HEK293 (cell line): ENCODE results near the gene VIPR2.

Experiments
- CTCF ChIA-PET: fragments of 350-600 bp; formaldehyde crosslinking; extraction: SDS; loops from one replicate; lab custom pipeline; 2021; ENCODE audit warnings: antibody characterized with exemption; lab: Yijun Ruan, JAX
- POLR2A ChIA-PET: fragments of 300-600 bp; formaldehyde crosslinking; extraction: SDS; loops from one replicate; lab custom pipeline; 2020; ENCODE audit warnings: antibody characterized with exemption, inconsistent platforms; lab: Yijun Ruan, JAX
- H3K27ac ChIP-seq: fragments of 200-500 bp; sonication (Bioruptor generic); 2 replicates; pipeline ENCODE4 v1.5.1; 2014; ENCODE audit warnings: low read depth, low read length, control low read depth, inconsistent platforms; ENCODE audit errors: extremely low read depth
- H3K36me3 ChIP-seq, 2 experiments: fragments of 200-500 bp in 1 of 2; sonication (Bioruptor generic) in 1 of 2; 1 replicate in 1 of 2; 2 replicates in 1 of 2; pipeline ENCODE4 v1.5.1; 2014 to 2017; ENCODE audit warnings: inconsistent platforms in 2 of 2, low read length in 2 of 2; ENCODE audit not compliant: control insufficient read depth in 2 of 2, insufficient read depth in 1 of 2
- H3K4me1 ChIP-seq: fragments of 200-500 bp; sonication (Bioruptor generic); 2 replicates; pipeline ENCODE4 v1.5.1; 2014; ENCODE audit warnings: mild to moderate bottlenecking, low read length, inconsistent platforms; ENCODE audit not compliant: control insufficient read depth, insufficient read depth
- H3K4me3 ChIP-seq: 2 replicates; pipeline ENCODE4 v1.5.1; 2011; ENCODE audit warnings: low read depth, mild to moderate bottlenecking, control low read depth, low read length, moderate library complexity
- H3K9me3 ChIP-seq: fragments of 200-500 bp; sonication (Bioruptor generic); 2 replicates; pipeline ENCODE4 v1.5.1; 2014; ENCODE audit warnings: low read depth, low read length, inconsistent platforms; ENCODE audit not compliant: control insufficient read depth, insufficient read depth
- KLF10 ChIP-seq: fragments of 450-650 bp; IDR thresholded peaks from 2 replicates; pipeline ENCODE4 v1.5.1; 2018; ENCODE audit warnings: missing biosample characterization, mild to moderate bottlenecking, missing genetic modification characterization
- SALL2 ChIP-seq: fragments of 450-650 bp; formaldehyde crosslinking; IDR thresholded peaks from 2 replicates; pipeline ENCODE4 v1.5.0; 2017; ENCODE audit warnings: missing biosample characterization, mild to moderate bottlenecking, missing genetic modification characterization, borderline replicate concordance
- SCRT1 ChIP-seq: fragments of 450-650 bp; formaldehyde crosslinking; IDR thresholded peaks from 2 replicates; pipeline ENCODE4 v1.5.1; 2016; ENCODE audit warnings: missing biosample characterization, missing genetic modification characterization, borderline replicate concordance
- SP3 ChIP-seq: fragments of 450-650 bp; formaldehyde crosslinking; IDR thresholded peaks from 2 replicates; pipeline ENCODE4 v1.5.1; 2016; ENCODE audit warnings: missing biosample characterization, missing genetic modification characterization
- ZBTB17 ChIP-seq: fragments of 450-650 bp; formaldehyde crosslinking; IDR thresholded peaks from 2 replicates; pipeline ENCODE4 v1.5.1; 2016; ENCODE audit warnings: missing biosample characterization, missing genetic modification characterization
- ZBTB7A ChIP-seq: fragments of 450-650 bp; formaldehyde crosslinking; IDR thresholded peaks from 2 replicates; pipeline ENCODE4 v1.5.1; 2016; ENCODE audit warnings: low read depth, missing biosample characterization, missing genetic modification characterization
- ZEB2 ChIP-seq: fragments of 450-650 bp; formaldehyde crosslinking; IDR thresholded peaks from 2 replicates; pipeline ENCODE4 v1.5.1; 2016; ENCODE audit warnings: missing biosample characterization, missing genetic modification characterization
- ZNF112 ChIP-seq: fragments of 450-650 bp; formaldehyde crosslinking; IDR thresholded peaks from 2 replicates; pipeline ENCODE4 v1.5.0; 2017; ENCODE audit warnings: missing biosample characterization, missing genetic modification characterization
- ZNF140 ChIP-seq: fragments of 450-650 bp; formaldehyde crosslinking; IDR thresholded peaks from 2 replicates; pipeline ENCODE4 v1.5.1; 2016; ENCODE audit warnings: missing biosample characterization, missing genetic modification characterization
- ZNF19 ChIP-seq: fragments of 450-650 bp; formaldehyde crosslinking; IDR thresholded peaks from 2 replicates; pipeline ENCODE4; 2016; ENCODE audit warnings: missing biosample characterization, missing genetic modification characterization, low read depth
- ZNF202 ChIP-seq: fragments of 450-650 bp; formaldehyde crosslinking; IDR thresholded peaks from 2 replicates; pipeline ENCODE4 v1.5.1; 2016; ENCODE audit warnings: missing biosample characterization, missing genetic modification characterization, borderline replicate concordance
- ZNF416 ChIP-seq: fragments of 450-650 bp; formaldehyde crosslinking; IDR thresholded peaks from 2 replicates; pipeline ENCODE4 v1.5.1; 2016; ENCODE audit warnings: missing biosample characterization, missing genetic modification characterization
- ZNF510 ChIP-seq: fragments of 450-650 bp; formaldehyde crosslinking; IDR thresholded peaks from 2 replicates; pipeline ENCODE4 v1.5.1; 2018; ENCODE audit warnings: mild to moderate bottlenecking, missing genetic modification characterization, missing biosample characterization; ENCODE audit not compliant: insufficient replicate concordance
- ZNF514 ChIP-seq: fragments of 450-650 bp; formaldehyde crosslinking; IDR thresholded peaks from 2 replicates; pipeline ENCODE4 v1.5.1; 2016; ENCODE audit warnings: missing biosample characterization, missing genetic modification characterization
- ZNF555 ChIP-seq: fragments of 450-650 bp; formaldehyde crosslinking; conservative IDR thresholded peaks from 2 replicates; pipeline ENCODE4 v1.5.1; 2017; ENCODE audit warnings: missing biosample characterization, mild to moderate bottlenecking, missing genetic modification characterization, inconsistent platforms
- ZNF585B ChIP-seq: fragments of 450-650 bp; formaldehyde crosslinking; IDR thresholded peaks from 2 replicates; pipeline ENCODE4 v1.5.1; 2016; ENCODE audit warnings: missing biosample characterization, missing genetic modification characterization
- ZNF76 ChIP-seq: fragments of 450-650 bp; formaldehyde crosslinking; IDR thresholded peaks from 2 replicates; pipeline ENCODE4; 2016; ENCODE audit warnings: low read depth, missing biosample characterization, missing genetic modification characterization, borderline replicate concordance
- TF ChIP-seq, protein P1 (sequence below): fragments of 450-650 bp; formaldehyde crosslinking; IDR thresholded peaks from 2 replicates; pipeline ENCODE4 v1.5.1; 2017; ENCODE audit warnings: missing biosample characterization, missing genetic modification characterization
- TF ChIP-seq, protein P2 (sequence below): fragments of 450-650 bp; formaldehyde crosslinking; IDR thresholded peaks from 2 replicates; pipeline ENCODE4 v1.5.1; 2017; ENCODE audit warnings: missing biosample characterization, missing genetic modification characterization
- TF ChIP-seq, protein P3 (sequence below): fragments of 450-650 bp; formaldehyde crosslinking; optimal IDR thresholded peaks from 2 replicates; pipeline ENCODE3; 2016; ENCODE audit warnings: missing biosample characterization, mild to moderate bottlenecking, missing genetic modification characterization
- TF ChIP-seq, protein P4 (sequence below): fragments of 450-650 bp; IDR thresholded peaks from 2 replicates; pipeline ENCODE4 v1.5.1; 2018; ENCODE audit warnings: missing biosample characterization, missing genetic modification characterization

The VIPR2 gene

DNA sequence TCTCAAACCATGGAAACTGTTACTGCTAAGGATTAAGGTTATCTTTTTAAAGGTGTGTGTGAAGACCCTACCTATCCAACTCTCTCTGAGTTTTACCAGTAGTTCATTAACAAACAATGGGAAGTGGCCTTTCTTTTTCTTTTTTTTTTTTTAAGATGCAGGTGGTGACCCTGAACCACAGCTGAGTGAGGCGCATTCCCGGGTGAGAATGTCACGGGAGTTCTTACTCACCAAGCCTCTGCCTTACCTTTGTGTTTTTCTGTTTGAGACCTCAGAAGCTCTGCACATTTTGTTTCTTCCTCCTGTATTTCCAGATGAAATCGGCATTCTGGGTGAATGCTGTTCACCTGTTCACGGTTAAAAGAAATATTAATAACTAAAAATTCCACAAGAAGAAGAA, 2.5 kb downstream of the VIPR2 start (continued):
- TF ChIP-seq ZNF19 (tag by site-specific recombination) (no peak), ZNF555 (no peak), ZBTB7A (tag by site-specific recombination) (no peak), ZNF514 (tag by site-specific recombination) (no peak)

DNA sequence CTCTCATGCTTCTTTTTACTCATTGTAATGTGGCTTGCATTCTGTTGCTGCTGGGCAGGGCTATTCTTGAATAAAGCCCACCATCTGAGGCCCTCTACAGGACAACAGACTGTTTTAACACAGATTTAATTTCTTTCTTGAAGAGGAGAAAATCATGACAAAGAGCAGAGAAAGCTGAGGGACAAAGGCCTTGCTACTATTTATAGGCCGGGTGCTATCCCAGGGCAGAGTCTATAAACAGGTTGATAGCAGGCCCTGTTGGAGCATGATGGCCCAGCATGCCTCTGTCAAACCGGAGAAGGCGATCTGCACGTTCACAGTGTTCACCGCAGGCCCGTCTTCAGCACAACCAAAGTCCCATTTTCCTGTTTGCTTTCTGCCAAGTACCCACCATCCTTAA, 3.0 kb downstream of the VIPR2 start:
- H3K4me3 ChIP-seq = no peak overlapping the region
- CTCF ChIA-PET = interaction anchor here (1.5 kb wide), 1 partner anchor 10 kb away, joined by 5 read pairs; no protein-coding TSS in a partner anchor
- TF ChIP-seq, protein P1, sequence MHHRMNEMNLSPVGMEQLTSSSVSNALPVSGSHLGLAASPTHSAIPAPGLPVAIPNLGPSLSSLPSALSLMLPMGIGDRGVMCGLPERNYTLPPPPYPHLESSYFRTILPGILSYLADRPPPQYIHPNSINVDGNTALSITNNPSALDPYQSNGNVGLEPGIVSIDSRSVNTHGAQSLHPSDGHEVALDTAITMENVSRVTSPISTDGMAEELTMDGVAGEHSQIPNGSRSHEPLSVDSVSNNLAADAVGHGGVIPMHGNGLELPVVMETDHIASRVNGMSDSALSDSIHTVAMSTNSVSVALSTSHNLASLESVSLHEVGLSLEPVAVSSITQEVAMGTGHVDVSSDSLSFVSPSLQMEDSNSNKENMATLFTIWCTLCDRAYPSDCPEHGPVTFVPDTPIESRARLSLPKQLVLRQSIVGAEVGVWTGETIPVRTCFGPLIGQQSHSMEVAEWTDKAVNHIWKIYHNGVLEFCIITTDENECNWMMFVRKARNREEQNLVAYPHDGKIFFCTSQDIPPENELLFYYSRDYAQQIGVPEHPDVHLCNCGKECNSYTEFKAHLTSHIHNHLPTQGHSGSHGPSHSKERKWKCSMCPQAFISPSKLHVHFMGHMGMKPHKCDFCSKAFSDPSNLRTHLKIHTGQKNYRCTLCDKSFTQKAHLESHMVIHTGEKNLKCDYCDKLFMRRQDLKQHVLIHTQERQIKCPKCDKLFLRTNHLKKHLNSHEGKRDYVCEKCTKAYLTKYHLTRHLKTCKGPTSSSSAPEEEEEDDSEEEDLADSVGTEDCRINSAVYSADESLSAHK (tag by site-specific recombination) = no peak
- TF ChIP-seq SP3 (tag by site-specific recombination) (no peak), ZNF76 (tag by site-specific recombination) (no peak), ZNF416 (tag by site-specific recombination) (no peak), SCRT1 (no peak), ZNF202 (tag by site-specific recombination) (no peak), ZNF510 (tag by site-specific recombination) (no peak), ZNF112 (no peak), ZNF140 (no peak), ZBTB17 (no peak), ZNF585B (tag by site-specific recombination) (no peak), SALL2 (tag by site-specific recombination) (no peak), ZEB2 (tag by site-specific recombination) (no peak), KLF10 (no peak)
- TF ChIP-seq, protein P2, sequence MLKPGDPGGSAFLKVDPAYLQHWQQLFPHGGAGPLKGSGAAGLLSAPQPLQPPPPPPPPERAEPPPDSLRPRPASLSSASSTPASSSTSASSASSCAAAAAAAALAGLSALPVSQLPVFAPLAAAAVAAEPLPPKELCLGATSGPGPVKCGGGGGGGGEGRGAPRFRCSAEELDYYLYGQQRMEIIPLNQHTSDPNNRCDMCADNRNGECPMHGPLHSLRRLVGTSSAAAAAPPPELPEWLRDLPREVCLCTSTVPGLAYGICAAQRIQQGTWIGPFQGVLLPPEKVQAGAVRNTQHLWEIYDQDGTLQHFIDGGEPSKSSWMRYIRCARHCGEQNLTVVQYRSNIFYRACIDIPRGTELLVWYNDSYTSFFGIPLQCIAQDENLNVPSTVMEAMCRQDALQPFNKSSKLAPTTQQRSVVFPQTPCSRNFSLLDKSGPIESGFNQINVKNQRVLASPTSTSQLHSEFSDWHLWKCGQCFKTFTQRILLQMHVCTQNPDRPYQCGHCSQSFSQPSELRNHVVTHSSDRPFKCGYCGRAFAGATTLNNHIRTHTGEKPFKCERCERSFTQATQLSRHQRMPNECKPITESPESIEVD (tag by site-specific recombination) = no peak
- TF ChIP-seq, protein P3, sequence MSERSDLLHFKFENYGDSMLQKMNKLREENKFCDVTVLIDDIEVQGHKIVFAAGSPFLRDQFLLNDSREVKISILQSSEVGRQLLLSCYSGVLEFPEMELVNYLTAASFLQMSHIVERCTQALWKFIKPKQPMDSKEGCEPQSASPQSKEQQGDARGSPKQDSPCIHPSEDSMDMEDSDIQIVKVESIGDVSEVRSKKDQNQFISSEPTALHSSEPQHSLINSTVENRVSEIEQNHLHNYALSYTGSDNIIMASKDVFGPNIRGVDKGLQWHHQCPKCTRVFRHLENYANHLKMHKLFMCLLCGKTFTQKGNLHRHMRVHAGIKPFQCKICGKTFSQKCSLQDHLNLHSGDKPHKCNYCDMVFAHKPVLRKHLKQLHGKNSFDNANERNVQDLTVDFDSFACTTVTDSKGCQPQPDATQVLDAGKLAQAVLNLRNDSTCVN = no peak
- TF ChIP-seq, protein P4, sequence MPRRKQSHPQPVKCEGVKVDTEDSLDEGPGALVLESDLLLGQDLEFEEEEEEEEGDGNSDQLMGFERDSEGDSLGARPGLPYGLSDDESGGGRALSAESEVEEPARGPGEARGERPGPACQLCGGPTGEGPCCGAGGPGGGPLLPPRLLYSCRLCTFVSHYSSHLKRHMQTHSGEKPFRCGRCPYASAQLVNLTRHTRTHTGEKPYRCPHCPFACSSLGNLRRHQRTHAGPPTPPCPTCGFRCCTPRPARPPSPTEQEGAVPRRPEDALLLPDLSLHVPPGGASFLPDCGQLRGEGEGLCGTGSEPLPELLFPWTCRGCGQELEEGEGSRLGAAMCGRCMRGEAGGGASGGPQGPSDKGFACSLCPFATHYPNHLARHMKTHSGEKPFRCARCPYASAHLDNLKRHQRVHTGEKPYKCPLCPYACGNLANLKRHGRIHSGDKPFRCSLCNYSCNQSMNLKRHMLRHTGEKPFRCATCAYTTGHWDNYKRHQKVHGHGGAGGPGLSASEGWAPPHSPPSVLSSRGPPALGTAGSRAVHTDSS (tag by site-specific recombination) = no peak
- TF ChIP-seq, all 188 proteins: peak for 0

More for the DNA sequence above, 3.0 kb downstream of the VIPR2 start:
- H3K27ac ChIP-seq = no peak overlapping the region
- H3K36me3 ChIP-seq = no peaks in the 10 kb centered on the region
- H3K9me3 ChIP-seq = no peaks in the 10 kb centered on the region
- POLR2A ChIA-PET = no interaction called here
- H3K4me1 ChIP-seq = no peaks in the 10 kb centered on the region
